Smooth muscle cell of the brain vasculature (primary cell): ENCODE results near the gene ZNG1F.
"Not testable (repeated sequence)": the region's sequence is repeated elsewhere in the genome, so short reads cannot be mapped to it uniquely, and the experiment has no call there.

ENCODE experiments used
- DNase-seq: peaks from one replicate; pipeline ENCODE4 v3.0.0-alpha.2; 2012; ENCODE audit warnings: low read depth, low spot score

ZNG1F gene

DNA sequence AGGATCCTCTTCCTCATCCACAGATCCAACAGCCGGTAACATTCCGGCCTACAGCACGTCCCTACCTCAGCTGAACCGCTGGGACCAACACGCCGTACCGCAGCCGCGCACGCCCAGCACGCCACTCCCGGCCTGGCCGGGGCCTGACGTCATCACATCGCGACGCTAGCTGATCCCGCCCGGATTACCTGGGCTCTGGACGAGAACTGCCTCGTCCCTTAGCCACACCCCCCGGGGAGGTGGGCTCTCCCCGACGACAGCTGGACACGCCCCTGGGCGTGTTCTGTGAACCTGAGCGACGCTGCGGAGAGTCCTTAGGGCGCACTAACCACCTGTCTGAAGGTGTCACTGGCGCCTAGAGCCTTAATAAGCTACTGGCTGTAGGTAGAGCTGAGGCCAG, at the start of gene ZNG1F:
Gene ZNG1F (minus strand): TSS at position 101 of the 400 bp plus-strand sequence. CDS start 59 bp downstream, at position 42.
- DNase-seq = not testable (repeated sequence)

DNA sequence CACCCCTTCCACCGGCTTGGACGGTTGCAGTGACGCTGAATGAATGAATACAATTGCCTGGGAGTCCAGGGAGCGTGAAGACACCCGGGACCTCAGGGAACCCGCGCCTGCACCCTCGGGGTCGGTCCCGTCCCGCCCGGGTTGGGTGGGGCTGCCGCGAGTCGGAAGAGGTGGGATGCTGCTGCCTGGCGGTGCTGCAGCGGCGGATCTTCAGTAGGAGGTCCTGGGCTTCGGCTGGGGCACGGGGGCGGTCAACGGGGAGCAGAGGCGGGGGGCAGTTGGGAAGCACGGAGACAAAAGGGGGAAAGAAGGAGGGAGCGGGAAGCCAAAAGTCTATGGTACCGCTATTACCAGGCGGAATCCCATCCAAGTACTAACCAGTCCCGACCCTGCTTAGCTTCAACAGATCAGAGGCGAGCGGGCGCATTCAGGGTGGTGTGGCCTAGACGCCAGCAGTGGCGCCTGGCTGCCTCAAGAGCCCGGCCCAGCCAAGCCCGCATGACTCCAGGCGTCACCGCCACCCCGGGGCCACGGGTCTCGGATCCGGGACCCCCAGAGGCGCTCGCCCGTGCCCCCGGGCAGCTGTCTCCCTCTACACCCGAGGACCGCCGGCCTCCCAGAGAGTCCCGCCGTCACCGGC, 48.1 kb upstream of the ZNG1F start:
- not testable (repeated sequence) for DNase-seq

DNA sequence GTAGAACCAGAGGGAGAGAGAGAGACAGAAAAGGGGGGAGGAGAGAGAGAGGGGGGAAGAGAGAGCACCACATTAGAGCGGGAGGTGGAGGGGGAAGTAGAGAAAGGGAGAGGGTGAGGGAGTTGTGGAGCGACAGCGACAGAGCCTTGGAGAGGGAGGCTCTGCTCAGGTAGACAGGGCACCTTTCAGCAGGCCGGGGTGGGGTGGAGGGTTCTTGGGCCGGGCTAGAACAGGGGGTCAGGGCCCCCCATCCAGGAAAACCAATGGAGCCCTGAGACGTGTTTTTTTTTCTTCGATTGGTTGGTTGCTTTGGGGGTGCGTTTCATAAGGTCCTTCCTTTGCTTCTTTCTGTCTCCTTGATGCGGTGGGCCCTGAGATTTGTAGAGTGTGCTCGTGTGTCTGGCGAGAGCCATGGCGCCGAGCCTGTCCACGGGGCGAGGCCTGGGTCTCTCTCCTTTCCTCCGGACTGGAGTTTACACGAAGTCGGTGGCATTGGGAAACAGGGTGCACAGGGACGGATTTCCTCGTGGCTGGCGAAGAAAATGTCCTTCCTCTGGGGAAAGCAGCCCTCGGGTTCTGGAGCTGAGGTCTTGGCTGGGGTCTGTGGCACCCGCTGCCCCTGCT, 47.5 kb upstream of the ZNG1F start:
- DNase-seq = not testable (repeated sequence)

DNA sequence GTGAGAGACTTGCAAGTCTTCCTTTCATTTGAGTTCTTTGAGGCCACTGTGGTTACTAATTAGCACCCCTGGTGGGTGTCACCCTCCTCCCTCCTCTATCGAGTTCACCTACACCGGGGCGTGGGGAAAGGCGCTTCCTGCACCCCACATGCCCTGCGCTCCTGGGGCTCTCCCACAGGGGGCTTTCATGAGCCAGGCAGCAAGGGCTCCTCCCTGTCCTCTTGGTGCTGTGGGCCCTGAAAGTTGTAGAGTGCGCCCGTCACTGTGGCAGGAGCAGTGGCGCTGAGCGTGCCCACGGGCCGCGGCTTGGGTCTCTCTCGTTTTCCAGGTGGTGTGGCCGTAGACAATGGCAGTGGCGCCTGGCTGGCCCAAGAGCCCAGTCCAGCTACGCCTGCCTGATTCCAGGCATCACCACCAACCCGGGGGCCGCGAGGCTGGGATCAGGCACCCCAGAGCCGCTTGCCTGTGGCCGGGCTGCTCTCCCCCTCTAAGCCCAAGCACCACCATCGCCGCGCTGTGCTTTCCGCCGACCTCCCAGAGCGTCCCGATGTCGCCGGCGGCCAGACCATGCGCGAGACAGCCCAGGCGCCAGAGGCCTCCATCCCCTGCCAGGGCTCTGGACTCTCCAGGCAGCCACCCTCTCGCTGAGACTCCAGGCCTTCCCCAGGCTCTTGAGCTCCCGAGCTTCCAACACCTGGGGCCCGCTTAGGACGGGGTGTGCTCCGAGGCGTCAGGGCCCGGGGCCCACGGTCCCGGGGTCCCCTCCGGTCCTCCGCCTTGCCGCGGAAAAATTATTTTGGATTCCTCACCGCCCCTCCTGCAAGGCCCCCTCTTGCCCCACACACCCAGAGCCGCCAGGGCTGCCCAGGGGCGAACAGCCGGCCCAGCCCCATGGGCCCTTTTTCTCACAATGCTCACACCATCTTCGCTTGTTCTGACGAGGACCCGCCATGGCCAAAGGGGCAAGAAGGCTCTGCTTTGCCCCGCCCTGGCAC, 46.0 kb upstream of the ZNG1F start:
- not testable (repeated sequence) for DNase-seq

DNA sequence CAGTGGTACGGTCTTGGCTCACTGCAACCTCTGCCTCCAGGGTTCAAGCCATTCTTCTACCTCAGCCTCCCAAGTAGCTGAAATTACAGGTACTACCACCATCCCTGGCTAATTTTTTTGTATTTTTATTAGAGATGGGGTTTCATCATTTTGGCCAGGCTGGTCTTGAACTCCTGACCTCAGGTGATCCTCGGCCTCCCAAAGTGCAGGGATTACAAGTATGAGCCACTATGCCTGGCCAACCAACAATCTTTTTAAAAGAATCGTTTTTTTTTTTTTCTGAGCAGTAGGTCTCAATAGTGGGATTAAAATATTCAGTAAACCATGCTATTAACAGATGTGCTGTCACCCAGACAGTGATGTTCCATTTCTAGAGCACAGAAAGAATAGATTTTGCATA, 45.1 kb upstream of the ZNG1F start:
- DNase-seq = not testable (repeated sequence)

DNA sequence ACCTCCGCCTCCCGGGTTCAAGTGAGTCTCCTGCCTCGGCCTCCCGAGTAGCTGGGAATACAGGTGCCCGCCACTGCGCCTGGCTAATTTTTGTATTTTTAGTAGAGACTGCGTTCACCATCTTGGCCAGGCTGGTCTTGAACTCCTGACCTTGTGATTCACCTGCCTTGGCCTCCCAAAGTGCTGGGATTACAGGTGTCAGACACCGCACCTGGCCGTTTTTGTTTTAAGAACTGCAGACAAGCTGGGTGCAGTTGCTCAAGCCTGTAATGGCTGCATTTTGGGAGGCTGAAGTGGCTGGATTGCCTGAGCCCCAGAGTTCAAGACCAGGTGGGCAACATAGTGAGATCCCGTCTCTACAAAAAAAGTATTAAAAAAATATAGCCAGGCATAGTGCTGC, 43.2 kb upstream of the ZNG1F start:
- not testable (repeated sequence) for DNase-seq

DNA sequence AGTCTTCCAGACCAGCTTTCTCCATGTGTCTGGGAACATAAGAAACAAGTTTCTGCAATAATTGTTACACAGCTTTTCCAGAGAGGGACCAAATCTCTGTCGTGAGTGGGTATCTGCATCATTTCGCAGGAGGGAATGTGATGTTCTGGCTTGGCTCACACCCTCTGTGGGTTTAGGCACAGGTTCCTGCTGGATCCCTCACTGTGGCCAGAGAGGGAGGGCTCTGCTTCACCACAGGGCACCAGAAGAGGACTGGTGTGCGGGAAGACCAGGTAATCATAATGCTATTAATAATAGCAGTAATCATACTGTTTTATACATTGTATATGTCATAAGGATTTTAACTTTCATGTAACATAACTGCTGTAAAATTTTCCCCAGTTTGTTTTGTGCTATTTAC, 41.3 kb upstream of the ZNG1F start:
- DNase-seq = not testable (repeated sequence)

DNA sequence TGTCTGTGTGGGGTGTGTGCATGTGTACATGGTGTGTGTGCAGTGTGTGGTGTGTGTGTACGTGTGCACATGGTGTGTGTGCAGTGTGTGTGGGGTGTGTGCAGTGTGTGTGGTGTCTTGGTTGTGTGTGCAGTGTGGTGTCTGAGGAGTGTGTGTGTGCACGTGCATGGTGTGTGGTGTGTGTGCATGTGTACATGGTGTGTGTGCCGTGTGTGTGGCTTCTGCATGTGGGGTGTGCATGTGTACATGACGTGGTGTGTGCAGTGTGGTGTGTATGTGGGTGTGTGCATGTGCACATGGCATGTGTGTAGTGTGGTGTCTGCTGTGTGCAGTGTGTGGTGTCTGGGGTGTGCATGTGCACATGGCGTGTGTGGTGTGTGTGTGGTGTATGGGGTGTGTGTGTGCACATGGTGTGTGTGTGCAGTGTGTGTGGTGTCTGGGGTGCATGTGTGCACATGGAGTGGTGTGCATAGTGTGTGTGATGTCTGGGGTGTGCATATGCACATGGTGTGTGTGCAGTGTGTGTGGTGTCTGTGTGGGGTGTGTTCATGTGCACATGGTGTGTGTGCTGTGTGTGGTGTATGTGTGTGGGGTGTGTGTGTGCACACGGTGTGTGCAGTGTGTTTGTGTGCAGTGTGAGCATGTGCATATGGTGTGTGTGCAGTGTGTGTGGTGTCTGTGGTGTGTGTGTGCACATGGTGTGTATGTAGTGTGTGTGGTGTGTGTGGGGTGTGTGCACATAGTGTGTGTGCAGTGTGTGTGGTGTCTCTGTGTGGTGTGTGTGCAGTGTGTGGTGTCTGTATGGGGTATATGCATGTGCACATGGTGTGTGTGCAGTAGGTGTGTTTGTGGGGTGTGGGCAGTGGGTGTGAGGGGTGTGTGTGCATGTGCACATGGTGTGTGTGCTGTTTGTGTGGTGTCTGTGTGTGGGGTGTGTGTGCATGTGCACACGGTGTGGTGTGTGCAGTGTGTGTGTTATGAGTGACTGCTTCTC, 40.6 kb upstream of the ZNG1F start:
- no peak for DNase-seq

DNA sequence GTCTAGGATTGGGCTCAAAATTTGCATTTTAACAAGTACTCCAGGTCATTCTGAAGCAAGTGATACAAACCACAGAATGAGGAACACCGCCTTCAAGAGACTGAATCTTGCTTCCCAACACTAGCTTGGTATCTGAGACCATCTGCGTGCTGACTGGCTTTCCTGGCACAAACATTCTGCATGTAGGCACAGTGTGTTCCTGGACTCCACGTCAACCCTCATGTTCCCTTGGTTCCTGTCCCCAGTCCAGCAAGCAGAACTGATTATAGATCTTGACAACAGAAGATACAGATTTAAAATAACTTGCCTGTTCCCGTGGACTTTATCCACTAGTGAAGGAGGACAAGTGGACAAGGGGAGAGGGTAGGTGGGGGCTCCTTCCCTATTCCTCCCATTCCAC, 30.7 kb upstream of the ZNG1F start:
- not testable (repeated sequence) for DNase-seq

DNA sequence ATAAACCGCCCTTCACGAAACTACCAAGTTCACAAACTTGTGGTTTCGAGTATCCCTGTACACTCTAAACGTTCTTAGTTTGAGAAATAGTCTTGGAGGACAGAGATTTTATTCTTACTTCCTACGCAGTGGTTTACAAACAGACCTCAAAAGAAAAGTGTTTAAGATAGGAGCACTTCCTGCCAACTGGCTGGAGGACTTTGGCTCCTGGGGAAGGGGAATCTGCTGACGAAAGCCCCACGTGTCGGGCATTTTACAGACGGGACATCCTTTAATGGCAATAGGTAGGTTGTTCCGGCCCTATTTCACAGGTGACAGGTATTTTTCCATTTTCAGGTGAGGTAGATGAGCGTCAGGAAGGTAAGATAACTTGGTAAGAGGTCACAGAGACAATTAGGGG, 678 bp downstream of the ZNG1F start:
- DNase-seq = not testable (repeated sequence)

DNA sequence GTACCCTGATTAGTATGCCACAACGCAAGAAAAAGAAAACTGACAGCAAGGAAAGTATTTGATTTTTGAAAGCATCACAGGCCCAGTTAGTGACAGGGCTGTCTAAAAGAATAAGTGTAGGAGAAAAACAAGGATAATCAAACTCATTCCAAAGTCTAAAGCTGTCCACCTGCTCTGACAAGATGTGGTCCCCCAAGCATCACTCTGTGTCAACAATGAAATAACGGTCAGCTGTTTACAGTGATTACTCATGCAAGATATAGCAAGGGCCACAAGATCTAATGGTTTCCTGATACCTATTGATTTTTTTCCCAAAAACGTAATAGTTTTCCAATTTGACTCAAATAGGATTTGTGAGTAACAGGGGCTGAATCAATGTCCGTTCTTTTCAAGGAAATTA, 14.1 kb downstream of the ZNG1F start:
- not testable (repeated sequence) for DNase-seq

DNA sequence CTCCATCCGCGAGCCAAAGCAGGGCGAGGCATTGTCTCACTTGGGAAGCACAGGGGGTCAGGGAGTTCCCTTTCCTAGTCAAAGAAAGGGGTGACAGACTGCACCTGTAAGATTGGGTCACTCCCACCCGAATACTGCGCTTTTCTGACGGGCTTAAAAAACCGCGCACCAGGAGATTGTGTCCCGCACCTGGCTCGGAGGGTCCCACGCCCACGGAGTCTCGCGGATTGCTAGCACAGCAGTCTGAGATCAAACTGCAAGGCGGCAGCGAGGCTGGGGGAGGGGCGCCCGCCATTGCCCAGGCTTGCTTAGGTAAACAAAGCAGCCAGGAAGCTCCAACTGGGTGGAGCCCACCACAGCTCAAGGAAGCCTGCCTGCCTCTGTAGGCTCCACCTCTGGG, 39.0 kb downstream of the ZNG1F start:
- DNase-seq = not testable (repeated sequence)

DNA sequence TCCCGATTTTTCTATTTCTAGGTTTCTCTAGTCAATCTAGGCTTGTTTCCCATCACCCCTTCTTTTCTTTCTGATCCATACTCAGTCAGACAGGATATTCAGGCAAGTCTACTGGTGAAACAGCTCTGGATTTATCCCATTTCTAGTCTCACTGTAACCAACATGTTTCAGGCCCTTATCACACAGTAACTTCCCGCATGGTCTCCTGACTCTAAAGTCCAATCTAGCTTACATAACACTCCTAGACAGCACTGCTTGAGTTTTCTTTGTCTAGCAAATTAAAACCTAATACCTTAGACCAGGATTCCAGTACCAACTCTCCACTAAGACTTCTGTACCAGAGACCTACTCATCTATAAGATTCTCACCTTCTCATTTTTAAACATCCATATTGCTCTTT, 47.2 kb downstream of the ZNG1F start:
- not testable (repeated sequence) for DNase-seq

DNA sequence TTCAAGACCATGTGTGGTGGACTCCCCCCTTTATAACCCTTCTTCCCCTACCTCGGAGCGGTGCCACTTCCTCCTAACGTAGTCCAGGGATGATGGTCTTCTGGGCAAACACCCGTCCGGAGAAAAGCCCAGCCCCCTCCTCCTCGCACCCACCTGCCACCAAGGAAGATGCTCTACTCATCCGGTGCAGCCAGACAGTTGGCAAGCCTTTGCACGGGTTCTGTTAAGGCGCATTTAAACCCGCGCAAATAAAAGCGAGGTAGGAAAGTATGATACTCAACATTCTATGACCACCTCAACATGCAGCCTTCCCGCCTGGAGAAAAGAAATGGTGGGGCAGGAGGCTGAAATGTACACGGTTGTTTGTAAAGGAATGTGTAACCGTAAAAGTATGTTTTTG, 60.5 kb downstream of the ZNG1F start, which contains the start of gene FOXD4L6:
Gene FOXD4L6 (minus strand): TSS at position 101 of the 400 bp plus-strand sequence. CDS start 298 bp downstream, outside the sequence.
- not testable (repeated sequence) for DNase-seq

DNA sequence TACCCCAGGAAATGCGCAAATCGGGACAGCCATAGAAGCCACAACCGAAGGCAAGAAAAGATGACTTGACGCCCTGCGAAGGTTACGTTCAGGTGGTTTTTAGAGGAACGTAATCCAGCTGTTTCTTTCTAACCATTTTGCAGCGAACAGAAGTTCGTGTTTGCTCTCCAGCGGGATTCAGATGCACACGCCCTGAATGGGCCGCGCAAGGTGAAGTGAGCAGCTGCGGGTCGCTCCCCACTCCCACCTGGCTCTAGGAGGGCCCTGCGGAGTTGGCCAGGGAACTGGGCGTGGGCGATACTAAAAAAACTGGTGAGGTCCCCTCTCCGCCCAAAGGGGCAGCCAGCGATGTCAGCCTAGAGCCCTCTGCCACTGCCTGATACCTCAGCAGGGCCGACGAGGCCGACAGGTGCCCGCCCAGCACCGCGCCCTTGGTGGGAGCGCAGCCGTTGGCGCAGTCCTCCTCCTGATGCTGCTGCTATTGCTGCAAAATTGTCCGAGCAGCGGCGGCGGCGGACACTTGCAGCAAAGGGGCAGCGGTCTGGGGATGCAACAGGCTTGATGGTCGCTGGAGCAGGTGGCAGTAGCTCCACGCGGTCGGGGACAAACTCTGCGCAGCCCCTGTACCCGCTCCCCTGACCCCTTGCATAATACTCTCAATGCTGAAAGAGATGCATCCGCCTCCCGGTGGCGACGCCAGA, 62.2 kb downstream of the ZNG1F start:
- not testable (repeated sequence) for DNase-seq

DNA sequence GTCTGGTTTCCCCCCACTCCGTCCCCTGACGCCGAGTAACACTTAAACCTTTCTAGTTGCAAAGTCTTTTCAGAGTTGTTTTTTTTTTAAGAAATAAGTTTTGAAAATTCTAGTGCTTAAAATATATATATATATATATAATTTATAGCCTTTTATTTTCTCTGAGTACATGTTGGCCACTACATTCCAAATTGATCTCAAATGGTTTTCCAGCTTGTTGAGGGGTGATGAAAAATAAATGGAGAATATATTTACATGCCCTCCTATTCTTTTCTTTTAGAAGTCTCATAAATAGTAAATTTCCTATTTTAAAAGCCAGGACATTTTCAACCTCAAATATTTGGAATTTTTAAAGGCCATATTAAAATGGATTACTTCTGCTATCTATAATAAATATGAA, 63.2 kb downstream of the ZNG1F start:
- DNase-seq = not testable (repeated sequence)

DNA sequence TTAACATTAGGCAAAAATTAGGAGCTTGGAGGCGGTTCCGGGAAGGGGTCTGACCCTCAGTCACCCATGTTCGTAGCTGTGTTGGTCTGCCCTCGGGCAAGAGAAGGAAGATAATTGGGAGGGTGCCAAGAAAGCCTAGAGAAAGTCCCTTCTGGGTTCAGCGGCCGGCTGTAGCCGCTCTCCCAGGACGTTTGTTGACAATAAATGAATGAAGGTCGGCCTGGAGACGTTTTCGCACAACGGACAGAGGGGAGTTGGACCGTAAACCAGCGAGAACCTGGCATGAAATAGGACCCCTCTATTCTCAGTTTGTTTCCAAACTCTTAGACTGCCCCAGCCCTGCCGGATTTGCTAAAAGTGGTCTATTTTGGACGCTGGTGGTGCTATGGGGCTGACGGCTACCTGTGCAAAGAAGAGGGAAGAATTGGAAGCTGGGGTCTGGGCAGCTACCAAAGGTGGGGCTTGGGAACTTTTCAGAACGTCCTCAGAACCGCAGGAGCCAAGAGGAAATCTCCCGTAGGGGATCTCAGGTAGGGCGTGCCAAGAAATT, 63.9 kb downstream of the ZNG1F start:
- DNase-seq = not testable (repeated sequence)

DNA sequence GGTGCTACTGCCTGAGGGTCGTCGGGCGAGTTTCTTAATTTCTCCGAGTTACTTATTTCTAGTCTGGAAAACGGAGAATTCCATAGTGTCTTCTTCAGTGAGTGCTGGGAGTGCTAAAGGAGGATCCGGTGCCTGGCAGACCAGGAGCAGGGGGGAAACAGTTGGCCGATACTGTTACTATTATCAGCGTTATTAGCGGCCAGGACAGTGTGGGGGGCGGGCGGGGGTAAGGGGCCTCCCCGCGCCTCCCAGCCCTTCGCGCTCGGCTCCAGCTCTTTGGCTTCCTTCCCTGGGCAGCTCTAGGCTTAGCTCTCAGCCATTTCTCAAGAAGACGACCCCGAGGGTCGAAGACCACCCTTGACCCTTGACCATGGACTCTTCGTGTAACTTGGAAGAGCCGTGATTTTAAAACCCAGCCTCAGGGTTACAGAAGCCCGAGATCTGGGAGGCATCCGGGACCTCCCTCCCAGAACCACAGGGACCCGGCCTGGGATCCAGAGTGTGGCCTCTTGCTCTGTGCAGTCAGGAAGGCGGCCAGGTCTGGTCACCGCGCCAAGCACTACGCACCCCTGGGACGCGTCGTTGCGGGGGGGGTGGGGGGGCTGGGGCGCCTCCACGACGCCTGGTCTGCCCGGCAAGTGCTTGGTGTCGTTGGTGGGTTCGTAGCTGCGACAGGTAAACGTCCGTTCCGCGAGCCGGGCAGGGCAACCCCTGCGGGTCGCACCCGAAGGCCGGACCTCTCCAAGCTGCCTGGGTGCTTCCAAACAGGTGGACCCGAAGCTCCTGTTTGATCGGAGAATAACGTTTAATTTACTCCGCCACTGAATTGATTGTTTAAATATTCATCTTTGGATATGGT, 64.6 kb downstream of the ZNG1F start:
- not testable (repeated sequence) for DNase-seq

DNA sequence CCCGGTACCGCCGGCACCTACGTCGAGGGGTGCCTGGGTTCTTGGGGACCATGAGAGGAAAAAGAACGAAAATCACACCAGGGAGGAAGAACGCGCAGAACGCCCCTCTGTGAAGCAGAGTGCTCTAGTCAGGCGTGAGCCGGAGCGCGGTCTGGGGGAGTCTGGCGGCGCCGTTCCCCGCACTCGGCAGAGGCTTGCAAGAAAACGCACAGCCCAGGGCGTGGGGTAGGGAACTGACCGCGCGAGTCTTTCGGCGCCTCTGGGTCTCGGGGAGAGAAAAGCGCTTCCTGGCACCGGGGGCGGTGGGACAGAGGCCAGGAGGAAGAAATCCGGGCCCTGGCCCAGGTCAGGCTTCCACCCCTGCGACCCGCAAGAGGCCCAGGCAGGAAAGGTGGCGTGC, 65.3 kb downstream of the ZNG1F start:
- DNase-seq = not testable (repeated sequence)
